Left lung (tissue), 10 donors: ENCODE data around the gene B4GALT4. TPM values are rescaled to one million over a fixed set of nuclear protein-coding genes. Genes with fewer than 3 reads are reported as not detected.

Experiments
- ATAC-seq: fragments of 200-7000 bp; cut with Tn5 transposase; one replicate; pipeline ENCODE4 v1.9.1; 2020; ENCODE audit warnings: moderate library complexity
- DNase-seq, 4 donors: peaks; one replicate each; pipeline ENCODE4 v3.0.0-alpha.2; 2013 to 2020
- H3K27ac ChIP-seq, 2 donors: fragments of 200-600 bp; sonication (generic) in 1 of 2; one replicate each; pipeline versions ENCODE4 v1.5.0 to v1.8.0; 2020 to 2021
- H3K27me3 ChIP-seq, 2 donors: fragments of 200-600 bp; sonication (generic) in 1 of 2; one replicate each; pipeline versions ENCODE4 v1.5.0 to v1.8.0; 2020 to 2021
- H3K36me3 ChIP-seq, 2 donors: fragments of 200-600 bp; sonication (generic) in 1 of 2; one replicate each; pipeline versions ENCODE4 v1.5.0 to v1.8.0; 2020 to 2021
- H3K4me1 ChIP-seq, 2 donors: fragments of 200-600 bp; one replicate each; pipeline ENCODE4 v1.8.0; 2021
- H3K4me3 ChIP-seq, 2 donors: fragments of 200-600 bp; sonication (generic) in 1 of 2; one replicate each; pipeline versions ENCODE4 v1.5.0 to v1.8.0; 2020 to 2021; ENCODE audit warnings: mild to moderate bottlenecking in 1 of 2
- H3K9me3 ChIP-seq, 2 donors: fragments of 200-600 bp; sonication (generic) in 1 of 2; one replicate each; pipeline versions ENCODE4 v1.5.0 to v1.8.0; 2020 to 2021
- CTCF ChIP-seq, 2 donors: fragments of 200-600 bp; sonication (generic) in 1 of 2; IDR thresholded peaks; one replicate each; pipeline versions ENCODE4 v1.5.0 to v1.8.0; 2021; ENCODE audit warnings: antibody characterized with exemption in 2 of 2
- intact Hi-C, 2 donors: fragments of 100-400 bp; cut with DNase I; formaldehyde crosslinking; loops; one replicate each; pipeline versions ENCODE4 v1.11.2 to v1.14.2; 2022
- polyA plus RNA-seq, 6 donors: library from polyadenylated mRNA; unstranded; fragments of 120-200 nt; gene quantifications; one replicate each; pipeline ENCODE4 v1.2.1, GENCODE V29; 2013; ENCODE audit not compliant: insufficient read length in 6 of 6
- total RNA-seq, 2 donors: library from RNA; stranded (reverse); fragmentation: NEBNext Ultra II Directional; extraction: Animal tissue kit (Norgen Biotek cat#: 25700); gene quantifications; one replicate each; pipeline ENCODE4 v1.2.1, GENCODE V29; 2021
- donor health status: DM: no; HTN: yes; CAD: no.
- donor health status: DM: no; HTN: no; CAD: no.

The B4GALT4 gene
- total and polyA plus RNA-seq, 8 donors = 14.9 to 35.4 (median 29.2) TPM

- ATAC-seq = no peak
- Histone ChIP-seq H3K4me3 (no peak overlapping the region), H3K27ac (no peak overlapping the region), H3K9me3 (no peaks in the 10 kb centered on the region), H3K36me3 (no peaks in the 10 kb centered on the region), H3K27me3 (no peaks in the 10 kb centered on the region), H3K4me1 (no peaks in the 10 kb centered on the region)
- TF ChIP-seq CTCF (IDR thresholded peaks at IDR 0.05) = no peak
- no peak for DNase-seq
- intact Hi-C loops = no loop called here
These were observed 48.9 kb downstream of the B4GALT4 start for GRCh38 chr3:119191800-119192199.

GRCh38 chr3:119187266-119187665, 53.4 kb downstream of the B4GALT4 start:
- Histone ChIP-seq H3K27ac (no peak overlapping the region), H3K36me3 (no peaks in the 10 kb centered on the region), H3K4me1 (no peaks in the 10 kb centered on the region), H3K4me3 (no peak overlapping the region), H3K9me3 (no peaks in the 10 kb centered on the region), H3K27me3 (no peaks in the 10 kb centered on the region)
- ATAC-seq (no peak), DNase-seq (no peak)
- intact Hi-C loops = no loop called here
- no peak for TF ChIP-seq CTCF (IDR thresholded peaks at IDR 0.05)

GRCh38 chr3:119184796-119185570, 55.7 kb downstream of the B4GALT4 start:
- H3K27ac ChIP-seq = no peak overlapping the region
- H3K9me3 ChIP-seq = no peaks in the 10 kb centered on the region
- ATAC-seq = no peak
- H3K4me3 ChIP-seq = no peak overlapping the region
- DNase-seq = no peak
- H3K36me3 ChIP-seq = no peaks in the 10 kb centered on the region
- H3K27me3 ChIP-seq = no peaks in the 10 kb centered on the region
- no peak for TF ChIP-seq CTCF (IDR thresholded peaks at IDR 0.05)
- intact Hi-C loops = no loop called here
- no peaks in the 10 kb centered on the region for H3K4me1 ChIP-seq

GRCh38 chr3:119184111-119184510, 56.6 kb downstream of the B4GALT4 start:
- intact Hi-C loops = no loop called here
- H3K4me1 ChIP-seq = no peaks in the 10 kb centered on the region
- DNase-seq = no peak
- no peak overlapping the region for H3K4me3 ChIP-seq
- no peak for TF ChIP-seq CTCF (IDR thresholded peaks at IDR 0.05)
- H3K27ac ChIP-seq = no peak overlapping the region
- no peaks in the 10 kb centered on the region for H3K36me3 ChIP-seq
- no peaks in the 10 kb centered on the region for H3K27me3 ChIP-seq
- H3K9me3 ChIP-seq = no peaks in the 10 kb centered on the region
- no peak for ATAC-seq

GRCh38 chr3:119181765-119182164, 58.9 kb downstream of the B4GALT4 start:
- no peak overlapping the region for H3K4me3 ChIP-seq
- no peak for TF ChIP-seq CTCF (IDR thresholded peaks at IDR 0.05)
- H3K27me3 ChIP-seq = no peaks in the 10 kb centered on the region
- H3K4me1 ChIP-seq = no peaks in the 10 kb centered on the region
- H3K27ac ChIP-seq = no peak overlapping the region
- no peak for ATAC-seq
- H3K9me3 ChIP-seq = no peaks in the 10 kb centered on the region
- DNase-seq = no peak
- intact Hi-C loops = no loop called here
- H3K36me3 ChIP-seq = no peaks in the 10 kb centered on the region
